GM18505 (cell line): Measurements from ENCODE around the gene CFAP221.

Experiments used
- ATAC-seq: cut with Tn5 transposase; IDR thresholded peaks from one replicate; pipeline ENCODE4 v1.9.1; 2021; ENCODE audit not compliant: unreplicated experiment
- POLR2A ChIP-seq: IDR thresholded peaks from 4 replicates; pipeline ENCODE4 v1.6.1; 2011; ENCODE audit warnings: borderline replicate concordance; ENCODE audit not compliant: insufficient read depth, insufficient read length; ENCODE audit errors: extremely low read depth

The CFAP221 gene

DNA sequence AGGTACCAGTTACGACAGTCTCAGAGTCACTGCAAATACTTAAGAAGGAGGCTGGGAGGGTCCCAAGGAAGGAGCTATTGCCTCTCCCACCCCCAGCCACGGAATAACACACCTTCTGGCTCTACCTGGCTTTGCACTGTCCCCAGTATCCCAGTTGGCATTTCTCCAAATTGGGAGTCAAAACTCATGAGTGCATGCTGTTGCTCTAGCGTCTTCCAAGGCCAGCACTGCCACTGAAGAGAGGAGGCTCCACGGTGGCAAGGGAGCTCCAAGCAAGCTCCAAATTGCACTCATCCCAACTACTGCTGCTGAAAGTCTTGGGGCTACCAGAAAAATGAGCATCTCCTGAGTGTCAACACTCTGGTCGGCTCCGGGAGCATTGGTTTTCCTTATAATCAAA is 21.6 kb upstream of the CFAP221 start:
- no peak for ATAC-seq
- TF ChIP-seq POLR2A, result no peak

DNA sequence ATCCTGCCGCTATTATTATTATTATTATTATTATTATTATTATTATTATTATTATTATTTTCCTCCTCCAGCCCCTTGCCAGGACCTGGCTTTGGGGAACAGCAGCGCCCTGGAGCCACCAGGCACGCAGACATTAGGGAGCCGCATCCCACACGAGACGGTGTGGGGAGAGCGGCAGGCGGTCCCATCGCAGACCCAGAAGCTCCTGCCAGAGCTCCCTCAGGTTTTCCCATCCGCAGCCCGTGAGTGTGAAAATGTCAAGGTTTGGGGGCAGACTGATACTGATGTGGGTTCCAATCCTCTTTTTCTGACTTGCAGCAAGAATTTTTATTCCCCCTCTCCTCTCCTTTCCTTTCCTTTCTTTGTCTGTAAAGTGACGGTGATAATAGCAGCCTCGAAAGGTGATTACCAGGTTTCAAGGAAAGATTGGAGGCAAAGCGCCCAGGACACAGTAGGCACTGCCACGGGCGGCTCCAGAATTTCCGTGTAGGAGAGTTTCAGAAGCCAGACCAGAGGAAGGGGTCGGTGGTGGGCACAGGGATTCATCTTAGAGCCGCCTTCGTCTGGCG is 20.8 kb upstream of the CFAP221 start:
- TF ChIP-seq POLR2A, result no peak
- ATAC-seq, result no peak

DNA sequence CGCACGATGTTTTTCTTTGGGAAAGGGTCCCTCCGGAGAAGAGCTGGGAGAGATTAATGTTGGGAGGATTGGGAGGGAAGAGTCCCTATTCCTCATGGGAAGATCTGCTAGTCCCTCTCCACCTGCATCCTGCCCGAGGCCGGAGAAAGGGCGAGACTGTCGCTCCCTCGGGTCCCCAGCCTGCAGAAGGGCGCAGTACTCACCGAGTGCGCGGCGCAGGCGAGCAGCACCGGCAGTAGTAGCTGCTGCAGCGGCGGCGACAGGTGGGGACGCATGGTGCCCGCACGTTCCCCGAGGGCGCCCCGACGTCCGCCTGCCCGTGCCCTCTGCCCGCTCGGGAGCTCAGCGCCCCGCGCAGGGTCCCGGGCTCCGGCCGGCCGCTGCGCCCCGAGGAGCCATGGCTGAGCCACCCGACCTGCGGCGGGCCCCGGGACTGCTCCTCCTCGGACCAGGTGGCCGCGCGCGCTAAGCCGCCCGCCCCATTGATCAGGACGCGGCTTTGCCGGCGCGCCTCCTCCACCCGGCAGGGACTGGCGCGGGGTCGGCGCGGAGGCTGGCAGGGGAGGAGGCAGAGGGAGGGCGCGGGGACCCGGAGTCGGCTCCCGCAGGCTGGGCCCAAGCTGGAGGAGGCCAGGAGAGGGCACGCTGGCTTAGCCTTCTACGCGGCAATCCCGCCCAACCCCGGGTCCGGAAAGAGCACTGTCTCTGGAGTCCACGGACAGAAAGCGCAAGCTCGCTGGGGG is 20.1 kb upstream of the CFAP221 start, which contains the start of gene SCTR:
Gene SCTR, minus strand, starts transcription at position 532 of the 743 bp plus-strand sequence. Its CDS starts 257 bp downstream, at position 275.
- no peak for ATAC-seq

DNA sequence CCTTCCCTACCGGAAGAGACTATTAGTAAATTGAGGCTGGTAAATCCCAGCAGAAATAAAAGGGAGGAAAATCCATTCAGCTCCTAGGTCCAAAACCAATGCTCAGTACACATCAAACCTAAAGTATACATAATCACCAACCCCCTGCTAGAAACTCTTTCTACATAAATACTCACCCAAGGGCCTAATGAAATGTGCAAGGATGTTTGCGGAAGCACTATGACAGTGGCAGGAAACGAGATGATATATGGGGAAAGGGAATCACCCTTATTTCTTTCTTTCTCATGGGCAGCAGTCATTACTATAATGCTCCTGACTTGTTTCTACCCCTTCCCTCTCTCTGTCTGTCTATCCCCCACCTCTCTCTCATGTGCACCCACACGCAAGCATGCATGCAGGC is 18.6 kb upstream of the CFAP221 start:
- ATAC-seq, result no peak

More for the DNA sequence above, 20.1 kb upstream of the CFAP221 start, which contains the start of gene SCTR:
- TF ChIP-seq POLR2A, result no peak

DNA sequence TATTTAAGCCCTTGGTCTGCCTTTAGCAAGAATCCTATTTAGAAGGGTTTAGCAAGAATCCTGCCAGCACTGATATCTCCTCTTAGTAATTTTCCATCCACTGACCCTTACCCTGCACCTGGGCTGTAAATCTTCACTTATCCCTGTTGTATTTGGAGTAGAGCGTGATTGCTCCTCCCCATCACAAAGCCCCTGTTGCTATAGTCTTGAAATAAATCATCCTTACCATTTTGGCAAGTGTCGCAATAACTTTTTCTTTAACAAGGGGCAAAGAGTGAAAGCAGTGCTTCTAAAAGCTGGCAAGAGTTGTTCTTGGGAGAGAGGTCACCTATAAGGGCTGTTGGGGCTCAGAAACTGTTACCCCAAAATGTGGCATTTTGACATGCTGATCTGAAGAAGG is 16.2 kb upstream of the CFAP221 start:
- no peak for TF ChIP-seq POLR2A
- ATAC-seq, result no peak

More for the DNA sequence above, 18.6 kb upstream of the CFAP221 start:
- TF ChIP-seq POLR2A, result no peak

DNA sequence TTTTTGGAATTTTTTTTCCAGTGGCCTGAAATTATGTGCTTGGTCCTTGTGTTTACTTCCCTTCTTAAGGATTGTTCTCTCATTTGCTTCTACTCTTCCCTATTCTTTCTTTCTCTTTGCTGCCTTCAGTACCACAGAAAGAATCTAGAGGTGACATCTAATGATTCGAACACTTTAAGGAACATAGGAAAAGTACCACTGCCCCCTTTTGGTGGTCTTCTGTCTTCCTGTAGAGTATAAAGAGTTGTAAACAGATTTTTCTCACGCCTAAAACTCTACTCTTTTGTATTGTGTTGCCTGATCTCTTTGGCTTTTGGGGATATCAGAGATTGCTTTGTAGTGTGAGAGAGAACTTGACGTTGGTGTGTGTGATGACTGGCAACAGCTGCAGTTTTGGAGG is 13.0 kb upstream of the CFAP221 start:
- ATAC-seq, result no peak
- no peak for TF ChIP-seq POLR2A

DNA sequence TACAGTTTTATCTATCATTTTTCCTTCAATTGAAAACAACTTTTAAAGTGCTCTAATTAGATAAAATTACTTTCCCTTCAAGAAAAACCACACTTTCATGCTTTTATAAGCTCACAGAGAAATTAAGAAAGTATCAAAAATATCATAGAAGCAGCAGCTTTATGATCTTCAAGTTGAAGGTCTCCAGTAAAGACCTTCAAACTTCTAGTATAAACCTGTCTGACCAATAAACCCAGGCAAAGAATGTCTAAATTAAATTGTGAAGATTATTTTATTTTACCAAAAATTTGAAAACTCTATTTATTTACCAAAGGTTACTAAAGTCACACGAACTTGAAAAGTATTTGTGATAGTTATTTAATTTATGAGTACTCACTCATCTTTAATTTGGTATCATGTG is 10.7 kb upstream of the CFAP221 start:
- ATAC-seq, result no peak
- TF ChIP-seq POLR2A, result no peak

DNA sequence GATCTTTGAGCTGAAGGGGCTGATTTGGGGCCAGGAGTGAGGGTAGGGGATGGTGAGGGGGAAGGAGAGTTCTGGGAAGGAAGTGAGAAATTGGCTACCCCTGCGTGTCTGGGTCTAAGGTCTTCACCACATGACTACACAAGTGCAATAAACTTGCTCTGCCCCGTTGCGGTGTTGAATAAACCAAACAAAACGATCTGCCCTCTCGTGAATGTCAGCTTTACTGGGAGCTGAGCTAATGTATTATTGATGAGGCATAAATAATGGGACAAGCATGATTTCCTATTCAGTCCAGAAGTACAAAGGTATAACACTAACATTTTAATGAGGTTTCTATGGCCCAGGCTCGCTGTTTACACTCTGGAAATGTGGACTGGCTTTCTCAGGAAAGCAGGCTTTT is 8.0 kb upstream of the CFAP221 start:
- no peak for ATAC-seq
- no peak for TF ChIP-seq POLR2A

DNA sequence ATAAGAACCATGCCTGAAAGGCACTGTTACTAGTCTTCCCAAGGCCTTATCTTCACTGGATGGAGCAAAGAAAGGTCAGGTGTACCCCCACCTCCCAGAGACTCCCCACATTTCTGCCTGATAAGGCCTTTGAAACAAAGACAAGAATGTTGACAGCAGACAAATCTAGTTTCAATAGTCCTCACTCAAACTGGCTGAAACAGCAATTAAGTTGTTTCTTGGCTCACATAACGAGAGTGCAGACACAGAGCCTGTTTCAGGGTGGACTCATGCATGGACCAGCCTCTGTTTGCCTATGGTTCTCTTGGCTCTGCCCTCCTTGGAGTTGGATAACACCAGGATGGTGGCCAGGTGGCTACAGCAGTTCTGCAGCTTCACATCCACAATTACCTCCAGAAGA is 7.5 kb upstream of the CFAP221 start:
- TF ChIP-seq POLR2A, result no peak
- no peak for ATAC-seq

DNA sequence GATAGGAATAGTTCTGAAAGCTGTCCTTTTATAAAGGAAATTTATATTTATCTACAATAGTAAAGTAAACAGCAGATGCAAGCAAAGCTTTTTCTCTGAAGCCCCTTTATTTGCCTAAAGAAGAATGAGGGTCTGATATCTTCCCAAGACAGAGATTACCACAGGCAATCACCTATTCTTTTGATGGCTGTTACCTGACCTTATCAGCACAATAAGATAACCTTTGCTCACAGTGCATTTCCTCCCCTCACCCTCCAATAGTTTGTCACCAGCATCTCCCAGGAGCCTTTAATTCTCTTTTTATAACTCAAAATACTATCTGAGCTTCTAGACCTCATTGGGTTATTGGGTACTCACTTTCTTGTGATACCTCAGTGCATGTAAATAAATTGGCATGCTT is 6.5 kb upstream of the CFAP221 start:
- ATAC-seq, result no peak
- TF ChIP-seq POLR2A, result no peak

DNA sequence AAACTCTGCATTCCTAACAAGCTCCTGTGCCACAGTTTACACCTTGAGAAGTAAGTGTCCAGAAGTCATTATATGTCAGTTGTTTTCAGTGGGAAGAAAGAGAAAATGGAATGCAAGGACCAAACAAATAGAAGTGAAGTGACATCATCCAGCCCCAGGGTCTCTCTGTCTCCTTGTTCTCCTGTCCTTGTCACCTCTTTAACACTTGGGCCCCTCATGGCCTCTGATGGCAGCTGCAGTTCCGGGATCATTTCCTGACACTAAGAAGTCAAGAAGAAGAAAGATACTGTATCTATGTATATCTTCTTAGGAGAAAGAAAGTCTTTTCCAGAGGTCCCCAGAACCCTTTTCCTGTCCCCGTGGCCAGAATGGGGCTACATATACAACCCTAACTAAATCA is 2.8 kb upstream of the CFAP221 start:
- TF ChIP-seq POLR2A, result no peak
- no peak for ATAC-seq

DNA sequence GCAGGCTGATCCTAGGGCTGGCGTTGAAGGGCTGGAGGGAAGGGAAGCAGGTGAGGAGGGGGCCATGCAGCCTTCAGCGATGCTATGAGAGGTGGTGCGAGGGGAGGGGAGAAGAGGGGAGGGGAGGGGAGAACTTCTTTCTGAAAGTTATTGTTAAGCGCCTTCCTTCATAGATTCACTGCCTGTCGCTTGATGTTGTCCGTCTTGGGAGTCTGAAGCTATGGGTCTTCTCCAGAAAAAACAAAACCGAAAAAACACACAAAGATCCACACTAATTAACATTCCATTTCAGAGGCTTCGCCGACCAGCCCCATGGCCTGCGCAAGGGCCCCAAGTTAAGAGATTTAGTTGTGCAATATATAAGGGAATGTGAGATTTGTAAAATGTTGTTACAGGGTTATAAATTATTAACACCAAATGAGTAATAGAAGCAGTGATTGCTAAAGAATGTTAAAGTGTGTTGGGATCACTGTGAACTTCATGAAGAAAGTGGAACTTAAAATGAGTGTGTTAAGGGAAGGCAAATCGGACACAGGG is 758 bp downstream of the CFAP221 start:
- no peak for TF ChIP-seq POLR2A
- no peak for ATAC-seq

DNA sequence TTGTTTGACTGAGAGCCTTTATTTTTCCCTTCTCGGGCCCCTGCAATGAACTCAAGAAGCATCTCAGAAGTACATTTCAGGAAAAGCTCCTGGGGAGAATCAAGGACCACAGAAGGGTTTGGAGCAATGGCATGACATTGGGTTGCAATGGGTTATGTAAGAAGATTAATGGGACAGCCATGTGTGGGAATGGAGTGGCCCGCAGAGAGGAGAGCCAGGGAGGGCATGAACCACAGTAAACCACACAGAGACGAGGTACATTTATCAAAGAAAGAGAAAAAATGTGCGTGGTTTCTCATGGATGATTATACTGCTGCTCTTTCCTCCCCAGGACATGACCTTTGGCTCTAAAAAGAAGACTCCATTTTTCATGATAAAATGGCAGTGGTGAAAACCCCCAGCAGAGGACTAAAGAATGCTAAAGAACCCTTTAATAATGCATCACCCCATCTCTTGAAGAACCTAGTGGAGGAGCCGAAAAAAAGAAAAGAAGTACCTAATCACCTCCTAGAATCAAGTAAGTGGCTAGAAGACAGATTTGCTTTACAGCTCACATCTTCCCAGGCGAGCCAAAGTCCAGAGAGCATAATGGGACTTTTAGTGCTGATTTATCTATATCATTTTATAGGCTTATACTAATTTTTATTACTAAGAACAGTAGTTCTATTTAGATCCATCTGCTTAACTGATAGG is 1.7 kb downstream of the CFAP221 start:
- no peak for ATAC-seq

DNA sequence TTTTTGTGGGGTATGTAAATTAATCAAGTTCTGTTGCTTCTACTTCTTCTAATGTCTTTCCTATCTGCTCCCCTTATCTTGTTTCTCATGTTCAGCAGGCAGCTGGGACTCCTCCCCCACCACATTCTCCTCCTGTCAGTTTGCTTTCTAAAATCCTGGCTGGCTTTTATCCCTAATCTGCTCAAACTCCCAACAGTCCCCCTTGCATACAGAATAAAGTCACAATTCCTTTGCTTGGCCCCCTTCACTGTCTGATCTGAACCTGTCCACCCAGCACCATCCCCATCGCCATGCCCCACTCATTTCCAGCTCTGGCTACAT is 2.2 kb downstream of the CFAP221 start:
- ATAC-seq, result no peak
- no peak for TF ChIP-seq POLR2A

More for the DNA sequence above, 1.7 kb downstream of the CFAP221 start:
- no peak for TF ChIP-seq POLR2A
